Measurements from ENCODE around the gene XKR7.

Gene XKR7

DNA sequence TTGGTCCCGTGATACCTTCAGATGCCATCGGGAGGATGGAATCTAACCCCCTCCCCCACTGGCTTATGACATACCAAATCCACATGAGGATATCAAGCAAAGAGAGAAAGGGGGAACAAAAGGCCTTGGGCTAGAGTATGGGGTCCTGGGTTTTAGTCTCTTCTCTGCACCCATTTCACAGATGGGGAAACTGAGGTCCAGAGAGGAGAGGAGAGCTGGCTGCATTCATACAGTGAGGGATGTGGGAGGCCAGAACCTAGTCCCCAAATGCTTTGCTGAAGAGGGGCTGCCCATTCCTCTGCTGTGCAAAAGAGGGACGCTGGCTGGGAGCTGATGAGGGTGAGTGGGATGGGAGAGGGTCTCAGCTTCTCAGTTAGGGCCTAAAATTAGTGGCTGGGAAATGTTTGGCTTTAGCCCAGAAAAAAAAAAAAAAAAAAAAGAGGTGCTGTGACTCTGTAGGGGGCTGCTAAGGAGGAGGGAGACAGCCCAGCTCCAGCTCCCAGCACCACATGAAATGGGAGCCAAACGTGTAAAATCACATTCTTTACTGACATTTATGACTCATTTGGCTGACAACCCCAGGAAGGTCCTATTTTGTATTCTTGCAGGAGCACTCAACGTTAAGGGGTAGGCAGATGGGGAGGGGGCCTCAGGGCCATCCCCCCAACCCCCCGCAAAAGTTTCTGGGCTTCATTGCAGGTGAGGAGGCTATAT, 11.9 kb downstream of the XKR7 start:
- no peak for DNase-seq (ENCODE audit: low spot score)

DNA sequence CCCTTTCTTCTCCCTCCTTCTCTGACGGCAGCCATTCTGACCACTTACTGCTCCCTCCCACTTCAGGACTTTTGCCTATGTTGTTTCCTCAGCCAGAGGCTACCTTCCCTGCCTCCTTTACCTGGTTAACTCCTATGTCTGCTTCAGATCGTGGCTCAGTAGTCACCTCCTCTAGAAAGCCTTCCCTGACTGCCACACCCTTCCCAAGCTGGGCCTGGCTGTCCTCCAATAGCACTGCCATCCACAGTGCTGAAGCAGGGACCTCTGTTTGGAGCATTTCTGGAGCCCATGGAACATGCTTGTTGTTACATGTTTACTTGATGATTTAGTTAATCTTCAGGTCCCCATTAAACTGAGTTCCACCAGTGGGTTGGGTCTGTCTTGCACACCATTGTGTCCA, 13.8 kb downstream of the XKR7 start:
- no peak for DNase-seq (ENCODE audit: low spot score)

DNA sequence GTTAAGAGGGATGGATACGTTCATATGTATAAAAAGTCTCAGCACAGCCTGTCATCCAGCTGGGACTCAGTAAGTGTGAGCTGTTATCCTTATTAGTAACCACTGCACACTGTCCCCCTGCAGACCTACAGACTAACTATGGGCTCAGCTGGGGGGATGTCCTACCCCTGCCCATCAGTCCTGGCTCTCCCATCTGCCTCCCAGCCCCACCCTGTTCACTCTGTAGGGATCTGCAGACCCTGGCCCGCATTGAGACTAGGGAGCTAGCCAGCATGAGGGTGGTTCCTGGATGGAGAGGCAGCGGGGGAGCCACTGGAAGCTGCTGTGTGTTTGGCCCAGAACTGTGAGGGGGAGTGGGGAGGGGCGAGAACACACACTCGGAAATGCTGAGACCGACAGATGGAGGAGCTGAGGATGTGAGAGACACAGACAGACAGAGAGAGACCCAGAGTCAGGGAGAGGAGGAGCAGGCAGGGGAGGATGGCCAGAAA, 17.1 kb downstream of the XKR7 start:
- DNase-seq (ENCODE audit: low spot score) = no peak

DNA sequence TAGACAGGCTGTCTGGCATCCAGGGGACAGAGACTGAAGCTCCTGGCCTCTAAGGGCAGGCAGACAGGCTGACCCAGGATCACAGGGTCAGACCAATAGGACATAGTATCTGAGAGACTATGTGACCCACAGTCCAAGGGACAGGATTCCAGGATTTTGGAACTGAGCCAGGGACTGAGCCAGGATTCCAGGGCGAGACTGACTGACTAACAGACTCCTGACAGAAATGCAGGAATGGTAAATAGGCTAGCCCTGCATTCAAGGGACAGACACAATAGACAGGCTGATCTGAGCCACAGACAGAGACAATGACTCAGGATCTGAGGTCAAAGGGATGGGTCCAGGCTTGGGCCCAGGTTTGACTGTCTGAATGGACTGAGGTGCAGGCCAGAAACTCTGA, 19.8 kb downstream of the XKR7 start:
- DNase-seq (ENCODE audit: low spot score) = no peak

DNA sequence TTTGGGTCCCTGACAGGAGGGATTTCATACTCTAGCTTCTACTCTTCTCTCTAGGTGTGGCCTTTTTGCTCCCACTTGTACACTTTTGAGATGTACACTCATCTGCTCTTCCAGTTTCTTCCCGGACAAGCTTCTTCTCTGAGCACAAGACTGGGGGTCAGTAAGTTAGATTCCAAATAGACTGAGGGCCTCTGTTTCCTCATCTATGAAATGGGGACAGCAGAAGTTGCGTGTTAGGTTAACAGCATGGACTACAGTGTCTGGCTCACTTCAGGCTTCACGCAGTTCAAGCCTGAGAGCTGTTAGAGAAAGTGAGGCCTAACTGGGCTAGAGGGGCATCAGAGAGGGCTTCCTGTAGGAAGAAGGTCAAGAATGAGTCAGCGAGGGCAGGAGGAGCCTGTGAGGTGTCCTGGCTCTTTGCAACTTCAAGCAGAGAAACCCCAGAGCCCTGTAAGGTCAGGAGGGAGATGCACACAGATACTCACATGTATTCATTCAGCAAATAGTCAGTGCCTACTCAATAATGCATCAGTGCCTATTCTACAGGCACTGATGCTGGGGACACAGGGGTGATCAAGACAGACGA, 20.6 kb downstream of the XKR7 start:
- no peak for DNase-seq (ENCODE audit: low spot score)

DNA sequence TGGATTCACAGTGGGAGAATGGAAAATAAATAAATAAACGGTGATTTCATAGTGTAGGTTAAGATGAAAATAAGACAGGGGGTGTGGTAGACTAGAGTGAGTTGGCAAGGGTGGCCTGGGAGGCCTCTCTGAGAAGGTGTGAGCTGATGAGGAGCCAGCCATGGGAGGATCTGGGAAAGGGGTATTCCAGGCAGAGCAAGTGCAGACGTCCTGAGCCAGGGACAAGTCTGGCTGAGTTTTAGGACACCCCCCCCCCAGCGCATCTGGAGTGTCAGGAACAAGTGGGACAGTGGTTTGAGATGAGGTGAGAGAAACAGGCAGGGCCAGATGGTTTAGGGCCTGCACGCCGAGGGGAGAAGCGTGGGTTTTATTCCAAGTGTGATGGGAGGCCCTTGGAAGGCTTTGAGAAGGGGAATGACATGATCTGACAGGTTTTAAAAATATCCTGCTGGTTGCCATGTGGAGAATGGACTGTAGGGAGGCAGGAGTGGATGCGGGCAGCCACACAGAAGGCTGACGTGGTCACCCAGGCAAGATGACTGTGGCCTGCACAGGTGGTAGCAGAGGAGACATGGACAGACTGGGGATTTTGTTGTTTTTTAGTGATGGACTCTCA, 21.2 kb downstream of the XKR7 start:
- DNase-seq (ENCODE audit: low spot score) = no peak

DNA sequence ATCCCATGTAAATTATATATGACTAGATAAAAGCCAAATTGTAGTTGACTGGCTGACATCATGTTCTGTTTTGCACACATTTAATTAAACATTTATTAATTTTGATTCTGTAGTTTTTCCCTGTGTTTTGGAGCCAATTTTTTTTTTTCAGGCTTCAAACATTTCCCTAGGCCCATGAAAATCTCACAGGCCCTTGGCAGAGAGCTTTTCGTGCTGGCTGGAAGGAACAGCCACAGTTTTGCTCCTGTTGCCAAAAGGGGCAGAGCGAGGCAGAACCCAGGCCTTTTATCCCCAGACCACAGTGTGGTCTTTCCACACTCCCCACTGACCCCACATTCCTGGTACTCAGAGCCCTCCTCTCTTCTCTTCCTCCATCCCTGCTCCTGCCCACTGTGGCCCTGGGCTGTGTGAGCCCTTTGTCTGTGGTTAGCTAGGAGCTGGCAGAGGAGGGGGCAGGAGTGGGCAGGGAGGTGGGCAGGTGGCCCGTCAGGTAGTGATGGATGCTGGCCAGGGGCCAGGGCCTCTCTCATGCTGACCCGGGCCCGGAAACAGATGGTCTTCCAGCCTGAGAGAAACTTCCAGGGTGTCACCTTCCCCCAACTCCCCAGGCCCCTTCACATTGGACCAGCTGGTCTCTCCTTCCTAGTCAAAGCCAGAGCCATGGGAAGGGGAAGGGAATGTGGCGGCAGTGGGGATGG, 22.8 kb downstream of the XKR7 start:
- no peak for DNase-seq (ENCODE audit: low spot score)

DNA sequence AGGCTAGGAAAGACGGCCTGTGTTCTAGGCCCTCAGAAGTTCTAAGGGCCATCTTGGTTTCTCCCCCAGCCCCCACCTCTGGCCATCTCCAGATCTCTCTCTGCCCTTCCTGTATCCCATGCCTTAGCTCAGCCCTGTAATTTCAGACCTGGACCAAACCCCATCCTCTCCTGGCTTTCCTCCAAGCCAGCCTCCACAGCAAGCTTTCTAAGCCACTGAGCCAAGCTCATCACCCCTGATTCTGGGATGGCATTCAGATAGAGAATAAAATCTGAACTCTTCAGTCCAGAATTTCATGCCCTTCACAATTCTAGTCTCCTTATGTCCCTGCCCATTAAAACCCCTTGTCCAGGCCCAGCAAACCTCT, 23.4 kb downstream of the XKR7 start:
- DNase-seq (ENCODE audit: low spot score) = no peak

DNA sequence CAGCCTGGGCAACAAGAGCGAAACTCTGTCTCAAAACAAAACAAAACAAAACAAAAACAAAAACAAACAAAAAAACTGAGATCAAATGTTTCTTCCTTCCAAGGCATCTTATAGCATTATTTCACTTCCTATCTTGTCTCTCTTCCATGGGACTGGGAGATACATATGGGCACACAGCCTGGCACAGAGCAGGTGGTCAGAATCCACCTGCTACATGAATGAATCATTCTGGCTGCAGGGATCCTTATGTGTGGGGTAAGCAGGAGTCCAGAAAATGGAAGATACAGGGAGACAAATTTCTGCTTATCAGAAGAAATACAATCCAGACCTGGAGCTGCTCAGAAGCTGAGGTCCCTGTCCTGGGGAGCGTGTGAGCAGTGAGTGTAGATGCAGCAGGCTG, 24.1 kb downstream of the XKR7 start:
- DNase-seq (ENCODE audit: low spot score) = no peak

DNA sequence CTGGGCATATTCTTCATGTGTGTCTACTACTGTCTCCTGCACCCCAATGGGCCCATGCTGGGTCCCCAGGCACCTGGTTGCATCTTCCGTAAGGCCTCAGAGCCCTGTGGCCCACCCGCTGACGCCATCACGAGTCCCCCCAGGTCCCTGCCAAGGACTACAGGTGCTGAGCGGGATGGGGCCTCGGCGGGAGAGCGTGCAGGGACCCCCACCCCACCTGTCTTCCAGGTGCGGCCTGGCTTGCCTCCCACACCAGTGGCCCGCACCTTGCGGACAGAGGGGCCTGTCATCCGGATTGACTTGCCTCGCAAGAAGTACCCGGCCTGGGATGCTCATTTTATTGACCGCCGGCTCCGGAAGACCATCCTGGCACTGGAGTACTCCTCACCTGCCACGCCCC, 29.0 kb downstream of the XKR7 start:
- no peak for DNase-seq (ENCODE audit: low spot score)

DNA sequence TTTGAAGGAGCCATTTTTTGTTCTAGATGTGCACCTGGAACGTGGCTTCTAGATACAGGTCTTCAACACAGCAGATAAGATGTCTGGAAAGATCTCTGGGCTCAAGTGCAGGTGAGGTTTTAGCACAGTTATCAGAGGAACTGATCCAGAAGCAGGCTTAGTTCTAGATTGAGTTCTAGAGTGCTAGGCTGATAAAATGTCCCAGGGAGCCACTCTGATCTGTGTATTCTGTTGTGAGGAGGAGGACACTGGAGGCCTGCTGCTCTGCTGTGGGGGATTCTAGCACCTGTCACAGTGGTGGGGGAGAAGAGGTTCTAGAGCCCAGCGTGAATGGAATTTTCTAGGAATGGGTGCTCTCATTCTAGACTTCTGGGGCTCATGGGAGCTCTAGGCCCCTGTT, 30.3 kb downstream of the XKR7 start:
- no peak for DNase-seq (ENCODE audit: low spot score)

DNA sequence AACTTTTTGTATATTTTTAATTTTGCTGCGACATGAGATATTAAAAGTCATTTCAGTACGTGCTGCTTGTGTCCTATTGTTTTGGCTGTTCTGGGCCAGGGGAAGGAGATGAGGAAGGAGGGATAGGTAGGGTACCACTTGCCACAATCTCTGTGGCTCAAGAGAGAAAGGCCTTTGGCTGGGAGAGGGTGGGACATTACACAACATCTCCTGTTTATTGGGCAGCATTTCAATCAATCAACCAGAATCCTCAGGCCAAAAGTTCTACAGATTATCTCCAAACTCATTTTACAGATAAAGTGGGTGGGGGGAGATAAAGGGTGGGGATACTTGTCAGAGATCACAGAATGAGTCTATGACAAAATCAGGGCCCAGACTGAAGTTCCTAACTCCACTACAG, 35.4 kb downstream of the XKR7 start:
- DNase-seq (ENCODE audit: low spot score) = no peak

DNA sequence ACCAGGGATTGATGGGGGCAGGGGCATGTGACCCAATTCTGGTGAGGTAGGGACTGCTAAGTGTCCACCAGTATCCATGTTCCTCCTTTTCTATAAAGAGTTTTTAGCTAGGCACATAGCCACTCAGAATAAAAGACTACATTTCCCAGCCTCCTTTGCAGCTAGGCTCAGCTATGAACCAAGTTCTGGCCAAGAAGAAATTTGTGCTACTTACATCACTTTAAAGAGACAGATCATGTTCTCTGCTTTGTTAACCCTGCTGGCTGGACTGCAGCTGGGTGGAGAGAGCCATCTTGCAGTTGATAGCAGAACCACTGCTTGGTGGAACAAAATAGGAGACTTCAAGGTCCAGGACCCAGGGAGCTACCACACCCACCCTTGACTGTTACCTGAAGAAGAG, 37.0 kb downstream of the XKR7 start:
- no peak for DNase-seq (ENCODE audit: low spot score)

DNA sequence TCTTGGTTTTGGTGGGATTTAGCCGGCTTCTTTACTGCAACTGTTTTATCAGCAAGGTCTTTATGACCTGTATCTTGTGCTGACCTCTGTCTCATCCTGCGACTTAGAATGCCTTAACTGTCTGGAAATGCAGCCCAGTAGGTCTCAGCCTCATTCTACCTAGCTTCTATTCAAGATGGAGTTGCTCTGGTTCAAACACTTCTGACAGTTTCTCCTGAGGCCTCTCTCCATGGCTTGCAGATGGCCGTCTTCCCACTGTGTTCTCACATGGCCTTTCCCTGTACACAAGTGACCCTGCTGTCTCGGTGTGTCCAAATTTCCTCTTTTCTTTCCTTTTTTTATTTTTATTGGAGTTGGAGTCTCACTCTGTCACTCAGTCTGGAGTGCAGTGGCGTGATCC, 38.1 kb downstream of the XKR7 start:
- DNase-seq (ENCODE audit: low spot score) = no peak

DNA sequence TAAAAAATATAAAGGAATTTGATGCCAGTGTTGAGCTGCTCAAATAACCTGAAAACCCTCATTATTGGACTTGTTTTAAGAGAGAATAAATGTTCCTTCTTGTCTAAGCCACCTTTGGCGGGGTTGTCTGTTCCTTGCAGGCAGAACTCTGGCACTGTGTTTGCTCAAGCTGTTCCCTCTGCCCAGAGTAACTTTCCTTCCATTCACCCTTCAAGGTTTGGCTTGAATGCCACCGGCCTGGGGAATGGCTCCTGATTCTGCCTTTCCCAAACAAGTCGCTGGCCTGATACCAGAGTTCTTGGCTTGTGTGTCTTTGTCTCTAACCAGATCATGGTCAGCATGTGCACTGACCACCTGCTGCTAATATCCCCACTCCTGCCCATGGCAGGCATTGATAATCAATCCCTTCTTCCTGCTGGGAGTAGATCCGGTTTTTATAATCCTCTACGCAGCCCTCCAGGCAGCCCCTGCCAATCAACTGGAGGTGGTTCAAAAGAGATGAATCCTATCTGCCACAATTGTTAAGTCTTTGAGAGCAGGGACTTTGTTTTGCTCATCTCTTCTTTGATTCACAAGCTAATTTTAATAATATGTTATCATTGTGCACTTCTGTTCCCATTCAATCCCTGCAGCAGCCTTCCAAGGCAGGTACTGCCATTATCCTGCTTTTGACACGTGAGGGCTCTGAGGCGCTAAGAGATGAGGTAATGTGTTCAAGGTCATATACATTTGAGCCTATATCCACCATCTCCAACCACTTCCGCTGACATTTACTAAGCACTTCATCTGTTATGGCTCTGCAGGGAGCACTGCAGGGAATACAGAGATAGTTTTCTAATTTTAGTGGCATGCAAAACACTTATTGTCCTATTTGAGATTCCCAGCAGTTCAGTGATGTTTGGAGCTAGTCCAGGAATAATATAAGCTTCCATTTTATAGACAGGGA, 39.2 kb downstream of the XKR7 start:
- no peak for DNase-seq (ENCODE audit: low spot score)

DNA sequence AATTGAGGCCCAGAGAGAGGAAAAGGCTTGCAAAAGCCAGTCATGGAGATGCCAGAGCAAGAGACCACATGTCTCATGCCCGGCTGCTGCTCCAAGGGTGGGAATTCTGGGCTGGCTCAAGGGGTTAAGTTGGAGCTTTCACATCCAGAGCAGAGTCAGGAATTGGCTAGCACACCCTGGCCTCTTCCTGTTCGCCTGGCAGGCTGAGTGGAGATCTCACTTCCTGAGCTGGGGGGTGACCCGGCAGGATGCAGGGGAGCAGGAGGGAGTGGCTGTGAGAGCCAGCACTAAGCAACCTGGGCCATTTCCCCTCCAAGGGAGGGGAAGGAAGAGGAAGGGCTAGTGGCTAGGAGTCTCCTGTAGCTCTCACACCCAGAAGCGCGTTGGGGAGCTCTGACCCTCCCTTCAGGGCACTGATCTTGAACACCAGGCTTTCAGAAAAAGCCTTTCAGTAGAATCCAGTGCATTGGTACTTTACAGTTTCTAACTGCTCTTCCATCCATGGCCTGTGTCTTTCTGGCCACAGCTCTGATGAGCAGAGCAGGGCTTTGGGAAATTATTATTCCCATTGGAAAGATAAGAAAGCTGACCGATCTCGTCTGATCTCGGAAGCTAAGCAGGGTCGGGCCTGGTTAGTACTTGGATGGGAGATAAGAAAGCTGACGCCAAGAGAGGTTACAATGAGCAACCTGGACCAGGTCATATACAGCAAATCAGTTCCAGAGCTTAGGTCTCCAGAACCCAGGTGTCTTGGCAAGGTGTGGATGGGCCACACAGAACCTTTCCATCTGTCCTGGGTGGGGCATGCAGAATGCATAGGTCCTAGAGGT, 40.1 kb downstream of the XKR7 start:
- DNase-seq (ENCODE audit: low spot score) = no peak

DNA sequence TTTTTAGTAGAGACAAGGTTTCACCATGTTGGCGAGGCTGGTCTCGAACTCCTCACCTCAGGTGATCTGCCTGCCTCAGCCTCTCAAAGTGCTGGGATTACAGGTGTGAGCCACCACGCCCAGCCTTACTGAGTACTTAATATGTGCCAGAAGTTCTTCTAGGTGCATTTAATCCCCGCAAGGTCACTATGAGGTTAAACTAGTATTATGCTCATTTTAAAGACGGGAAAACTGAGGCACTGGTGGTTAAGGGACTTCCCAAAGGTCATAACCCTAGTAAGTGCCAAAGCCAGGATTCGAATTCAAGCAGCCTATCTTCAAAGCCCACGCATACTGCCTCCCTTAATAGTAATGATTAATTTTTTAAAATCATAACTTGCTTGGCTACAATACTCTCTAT, 41.6 kb downstream of the XKR7 start:
- DNase-seq (ENCODE audit: low spot score) = no peak

DNA sequence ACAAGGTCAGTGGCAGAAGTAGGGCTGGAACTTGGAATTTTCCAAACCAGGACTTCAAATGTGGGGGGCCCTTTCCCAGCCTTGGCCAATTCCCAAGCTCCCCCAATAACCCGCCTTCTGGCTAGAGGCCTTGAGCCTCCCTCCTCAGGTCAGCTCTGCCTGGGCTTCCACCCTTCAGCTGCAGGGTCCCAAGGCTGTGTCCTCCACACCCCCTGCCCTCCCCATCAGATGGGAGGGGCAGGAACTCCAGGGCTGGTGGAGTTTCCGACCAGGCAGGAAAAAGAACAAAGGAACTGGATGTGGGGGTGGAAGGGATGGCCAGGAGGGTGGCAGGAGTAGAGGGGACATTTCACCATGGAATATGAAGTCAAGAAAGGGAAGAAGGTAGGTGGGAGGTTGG, 42.1 kb downstream of the XKR7 start, which contains the start of gene CCM2L:
Gene CCM2L (plus strand): TSS at position 338 of the 400 bp plus-strand sequence. CDS start 17 bp downstream, at position 355.
- DNase-seq (ENCODE audit: low spot score) = no peak

DNA sequence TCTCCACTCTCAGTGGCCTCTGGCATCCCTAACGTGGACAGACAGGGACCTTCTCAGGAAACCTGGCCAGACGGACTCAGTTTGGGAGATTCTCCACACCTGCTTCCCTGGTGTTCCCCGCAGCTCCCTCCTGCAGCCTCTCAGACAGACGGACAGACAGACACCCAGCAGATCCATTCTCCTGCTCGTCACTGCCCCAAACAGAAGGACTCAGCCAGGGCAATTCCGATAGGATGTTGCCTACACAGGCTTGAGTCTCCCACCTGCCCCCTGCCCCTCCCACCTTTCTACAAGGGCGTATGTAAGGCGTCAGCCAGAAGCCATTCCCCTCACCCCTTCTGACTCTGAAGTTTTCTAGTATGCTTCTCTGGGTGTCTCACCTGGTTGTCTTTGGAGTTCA, 42.7 kb downstream of the XKR7 start:
- DNase-seq (ENCODE audit: low spot score) = no peak

DNA sequence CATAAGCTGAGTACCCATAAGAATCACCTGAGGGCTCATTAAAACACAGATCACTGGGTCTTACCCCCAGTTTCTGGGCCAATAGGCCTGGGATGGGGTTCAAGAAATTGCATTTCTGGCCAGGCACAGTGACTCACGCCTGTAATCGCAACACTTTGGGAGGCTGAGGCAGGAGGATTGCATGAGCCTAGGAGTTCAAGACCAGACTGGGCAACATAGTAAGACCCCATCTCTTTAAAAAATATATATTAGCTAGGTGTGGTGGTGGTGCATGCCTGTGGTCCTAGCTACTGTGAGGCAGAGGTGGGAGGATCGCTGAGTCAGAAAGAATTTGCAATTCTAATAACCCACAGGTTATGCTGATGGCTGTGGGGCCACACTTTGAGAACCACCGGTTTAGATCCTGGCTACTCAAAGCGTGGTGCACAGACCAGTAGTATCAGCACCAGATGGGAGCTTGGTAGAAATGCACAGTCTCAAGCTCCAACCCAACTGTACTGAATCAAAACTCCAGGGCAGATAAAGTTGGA, 44.3 kb downstream of the XKR7 start:
- no peak for DNase-seq (ENCODE audit: low spot score)

DNA sequence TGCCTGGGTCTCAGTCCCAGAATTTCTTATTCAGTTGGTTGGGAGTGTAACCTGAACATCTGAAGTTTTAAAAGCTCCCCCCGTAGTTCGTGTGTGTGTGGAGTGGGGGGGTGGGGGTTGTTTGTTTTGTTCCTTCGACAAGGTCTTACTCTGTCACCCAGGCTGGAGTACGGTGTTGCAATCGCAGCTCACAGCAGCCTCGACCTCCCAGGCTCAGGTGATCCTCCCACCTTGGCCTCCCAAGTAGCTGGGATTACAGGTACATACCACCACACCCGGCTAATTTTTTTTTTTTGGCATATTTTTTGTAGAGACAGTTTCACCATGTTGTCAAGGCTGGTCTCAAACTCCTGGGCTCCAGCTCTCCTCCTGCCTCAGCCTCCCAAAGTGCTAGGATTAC, 45.4 kb downstream of the XKR7 start:
- DNase-seq (ENCODE audit: low spot score) = no peak

All from ecto neural progenitor cell (in vitro differentiated cells).